Brain microvascular endothelial cell (primary cell): ENCODE data around the gene IMMP2L.

Experiments
- DNase-seq: peaks from one replicate; pipeline ENCODE4 v3.0.0-alpha.2; 2020
- H3K27ac ChIP-seq: fragments of 250-450 bp; sonication (Bioruptor Pico); 2 replicates; pipeline ENCODE4 v1.5.1; 2020; ENCODE audit warnings: mild to moderate bottlenecking, moderate library complexity
- H3K27me3 ChIP-seq: fragments of 250-450 bp; sonication (Bioruptor Pico); replicated peaks from 2 replicates; pipeline ENCODE4 v1.5.1; 2020; ENCODE audit warnings: mild to moderate bottlenecking
- H3K36me3 ChIP-seq: fragments of 250-450 bp; sonication (Bioruptor Pico); replicated peaks from 2 replicates; pipeline ENCODE4 v1.5.1; 2020; ENCODE audit warnings: mild to moderate bottlenecking
- H3K4me3 ChIP-seq: 2 replicates; pipeline ENCODE4 v1.5.1; 2011; ENCODE audit warnings: low read depth, mild to moderate bottlenecking, control low read depth, low read length, moderate library complexity
- in situ Hi-C: cut with HindIII; loops from 2 replicates; pipeline ENCODE4 v1.10.0; 2017; ENCODE audit warnings: low sequenced_read_pairs, low pct_ligation_motif_present
- TF ChIP-seq, protein P1 (sequence below): IDR thresholded peaks from 2 replicates; pipeline ENCODE4 v1.5.1; 2011; ENCODE audit warnings: low read depth, mild to moderate bottlenecking, moderate library complexity, low read length, control low read depth, inconsistent platforms; ENCODE audit errors: missing control alignments

IMMP2L gene

DNA sequence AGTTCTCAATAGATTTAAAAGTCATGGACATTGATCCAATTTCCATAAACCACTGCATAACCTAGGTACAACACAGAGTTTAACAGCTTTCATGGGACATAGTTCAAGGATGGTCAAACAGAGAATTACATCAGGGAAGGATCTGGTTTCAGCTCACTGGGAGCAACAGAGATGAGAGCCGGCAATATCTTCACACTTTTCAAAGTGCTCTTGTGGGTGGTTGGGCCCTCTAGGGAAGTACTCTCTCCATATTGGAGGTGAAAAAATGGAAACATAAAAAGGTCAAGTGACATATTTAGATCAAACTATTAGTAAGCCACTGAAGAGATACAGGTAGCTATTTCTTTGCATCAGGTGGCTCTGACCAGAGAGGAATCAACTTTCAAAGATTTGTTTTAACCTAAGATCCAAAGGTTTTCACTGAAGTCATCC is 533.1 kb downstream of the IMMP2L start:
- Histone ChIP-seq H3K4me3 (no peak overlapping the region), H3K36me3 (no peaks in the 10 kb centered on the region), H3K27me3 (no peaks in the 10 kb centered on the region), H3K27ac (peak overlapping the region; percentile 42)
- DNase-seq = no peak
- in situ Hi-C loops = no loop called here
- TF ChIP-seq, protein P1, sequence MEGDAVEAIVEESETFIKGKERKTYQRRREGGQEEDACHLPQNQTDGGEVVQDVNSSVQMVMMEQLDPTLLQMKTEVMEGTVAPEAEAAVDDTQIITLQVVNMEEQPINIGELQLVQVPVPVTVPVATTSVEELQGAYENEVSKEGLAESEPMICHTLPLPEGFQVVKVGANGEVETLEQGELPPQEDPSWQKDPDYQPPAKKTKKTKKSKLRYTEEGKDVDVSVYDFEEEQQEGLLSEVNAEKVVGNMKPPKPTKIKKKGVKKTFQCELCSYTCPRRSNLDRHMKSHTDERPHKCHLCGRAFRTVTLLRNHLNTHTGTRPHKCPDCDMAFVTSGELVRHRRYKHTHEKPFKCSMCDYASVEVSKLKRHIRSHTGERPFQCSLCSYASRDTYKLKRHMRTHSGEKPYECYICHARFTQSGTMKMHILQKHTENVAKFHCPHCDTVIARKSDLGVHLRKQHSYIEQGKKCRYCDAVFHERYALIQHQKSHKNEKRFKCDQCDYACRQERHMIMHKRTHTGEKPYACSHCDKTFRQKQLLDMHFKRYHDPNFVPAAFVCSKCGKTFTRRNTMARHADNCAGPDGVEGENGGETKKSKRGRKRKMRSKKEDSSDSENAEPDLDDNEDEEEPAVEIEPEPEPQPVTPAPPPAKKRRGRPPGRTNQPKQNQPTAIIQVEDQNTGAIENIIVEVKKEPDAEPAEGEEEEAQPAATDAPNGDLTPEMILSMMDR = no peak

DNA sequence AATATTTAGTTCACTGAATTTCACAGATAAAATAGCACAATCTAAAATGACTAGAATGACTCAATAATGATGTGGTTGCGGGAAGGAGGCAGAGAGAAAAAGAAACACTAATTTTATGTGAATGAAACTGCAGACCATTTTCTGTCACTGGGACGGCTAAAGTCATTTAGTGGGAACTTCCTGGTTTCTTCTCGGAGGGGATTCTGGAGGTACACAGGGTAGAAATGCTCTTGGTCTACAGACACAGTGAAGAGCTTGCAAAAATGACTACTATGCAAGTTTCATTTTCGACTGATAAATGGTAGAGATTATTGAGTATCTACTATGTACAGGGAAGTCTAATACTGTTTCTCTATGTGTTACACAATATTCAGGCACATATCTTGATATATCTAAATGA is 534.9 kb downstream of the IMMP2L start:
- Histone ChIP-seq H3K4me3 (no peak overlapping the region), H3K27me3 (no peaks in the 10 kb centered on the region), H3K36me3 (no peaks in the 10 kb centered on the region), H3K27ac (no peak overlapping the region)
- TF ChIP-seq, protein P1 = no peak
- in situ Hi-C loops = no loop called here
- no peak for DNase-seq

DNA sequence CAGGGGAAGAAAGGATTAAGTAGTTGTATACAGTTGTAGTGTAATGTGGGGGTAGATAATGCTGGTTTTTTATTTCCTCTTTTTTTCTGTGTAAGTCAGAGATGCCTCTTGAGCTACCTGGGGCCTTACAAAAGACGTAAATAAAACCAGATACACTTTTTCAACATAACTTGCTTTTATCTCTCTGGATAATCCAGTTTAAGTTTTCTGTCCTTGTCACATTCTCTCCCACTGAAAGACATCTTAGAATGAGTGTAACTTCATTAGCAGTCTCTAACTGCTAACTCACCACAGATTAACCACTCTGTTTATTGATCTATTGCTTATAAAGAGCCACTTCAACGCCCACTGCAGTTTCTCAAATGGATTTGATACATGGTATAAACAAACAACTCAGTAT is 535.5 kb downstream of the IMMP2L start:
- in situ Hi-C loops = no loop called here

DNA sequence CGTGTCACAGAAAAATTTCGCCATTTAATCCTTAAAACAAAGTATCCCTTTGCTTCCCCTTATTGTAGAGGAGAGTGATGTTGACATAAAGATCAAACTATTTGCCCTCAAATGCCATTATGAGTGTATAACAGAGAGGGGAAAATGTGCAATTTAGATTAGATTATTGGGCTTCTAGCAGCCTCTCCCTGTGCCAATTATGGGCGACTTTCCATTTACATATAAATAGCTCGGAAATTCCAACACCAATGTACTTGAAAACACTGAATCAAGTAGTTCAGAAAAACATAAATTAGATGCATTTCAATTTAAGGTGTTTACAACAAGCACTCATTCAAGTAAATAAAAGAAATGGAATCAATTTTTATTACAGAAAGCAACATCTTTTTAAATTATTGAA is 535.9 kb downstream of the IMMP2L start:
- in situ Hi-C loops = no loop called here
- Histone ChIP-seq H3K27ac (no peak overlapping the region), H3K36me3 (no peaks in the 10 kb centered on the region), H3K27me3 (no peaks in the 10 kb centered on the region), H3K4me3 (no peak overlapping the region)
- DNase-seq = no peak
- TF ChIP-seq, protein P1 = no peak

More for the DNA sequence above, 535.5 kb downstream of the IMMP2L start:
- no peaks in the 10 kb centered on the region for H3K36me3 ChIP-seq
- DNase-seq = no peak
- no peaks in the 10 kb centered on the region for H3K27me3 ChIP-seq
- H3K27ac ChIP-seq = no peak overlapping the region
- TF ChIP-seq, protein P1 = no peak
- no peak overlapping the region for H3K4me3 ChIP-seq

DNA sequence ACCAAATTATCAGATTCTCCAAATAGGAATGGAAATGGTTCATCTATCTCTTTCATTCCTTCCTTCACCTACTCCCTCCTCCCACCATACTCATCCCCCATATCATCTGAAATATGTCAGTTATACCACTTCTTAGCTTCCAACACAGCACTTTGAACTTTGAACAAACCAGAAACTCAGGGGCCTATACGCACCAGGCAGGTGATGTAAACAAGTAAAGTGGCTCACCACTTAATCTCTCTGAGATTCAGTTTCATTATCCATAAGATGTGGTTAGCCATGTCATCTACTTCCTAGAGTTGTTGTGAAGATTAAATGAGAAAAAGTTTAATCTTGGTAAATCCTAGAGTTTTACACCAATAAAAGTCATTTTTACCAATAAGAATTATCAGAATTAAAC is 537.3 kb downstream of the IMMP2L start:
- no peak overlapping the region for H3K27ac ChIP-seq
- no peaks in the 10 kb centered on the region for H3K27me3 ChIP-seq
- no peak overlapping the region for H3K4me3 ChIP-seq
- TF ChIP-seq, protein P1 = no peak
- no peak for DNase-seq
- in situ Hi-C loops = no loop called here
- H3K36me3 ChIP-seq = no peaks in the 10 kb centered on the region

DNA sequence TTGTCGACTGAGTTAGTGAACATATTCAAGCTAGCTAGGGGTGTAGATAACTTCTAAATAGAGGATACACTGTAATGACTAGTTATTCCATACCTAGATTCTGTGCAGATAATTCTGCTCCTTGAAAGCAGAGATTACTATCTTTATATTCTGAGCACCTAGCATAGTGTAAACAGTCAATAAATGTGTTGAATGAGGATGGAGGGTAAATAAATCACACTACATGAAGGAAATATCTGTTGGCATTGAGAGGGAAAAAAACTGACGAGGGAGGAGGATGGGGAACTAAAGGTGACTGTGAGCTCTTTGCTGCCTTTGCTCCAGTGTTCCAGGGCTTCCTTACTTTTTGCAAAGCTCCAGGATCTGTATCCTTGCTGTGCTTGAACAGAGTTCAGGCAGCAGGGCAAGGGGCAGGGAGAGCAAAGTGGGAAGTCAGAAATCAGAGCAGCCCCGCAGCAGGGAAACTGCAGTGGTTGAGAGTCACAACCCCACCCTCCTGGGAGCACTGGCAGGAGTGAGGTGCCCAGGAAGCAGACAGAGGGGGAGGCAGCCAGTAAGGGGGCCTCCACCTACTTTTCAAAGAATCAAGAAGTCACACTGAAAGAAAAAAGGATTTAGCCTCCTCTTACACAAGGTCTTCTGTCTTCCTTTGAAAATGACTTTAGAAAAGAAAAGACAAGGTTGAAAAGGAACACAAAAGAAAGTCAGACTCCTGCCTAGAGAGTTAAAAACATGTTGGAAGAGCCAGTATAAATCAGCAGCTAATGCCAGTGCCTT is 543.1 kb downstream of the IMMP2L start:
- in situ Hi-C loops = no loop called here
- Histone ChIP-seq H3K36me3 (no peaks in the 10 kb centered on the region), H3K4me3 (no peak overlapping the region), H3K27me3 (no peaks in the 10 kb centered on the region), H3K27ac (no peak overlapping the region)
- TF ChIP-seq, protein P1 = no peak
- DNase-seq = no peak
